KMS-11 (cell line): Measurements from ENCODE around the gene SLC16A7.
"Not testable (repeated sequence)": the region's sequence is repeated elsewhere in the genome, so short reads cannot be mapped to it uniquely, and the experiment has no call there.

Experiments
- H2AFZ ChIP-seq: fragments of 200-600 bp; sonication (generic); 2 replicates; pipeline ENCODE4 v1.6.1; 2016; ENCODE audit warnings: antibody characterized with exemption, mixed run types, low read depth
- H3K27ac ChIP-seq: fragments of 200-600 bp; sonication (generic); 2 replicates; pipeline ENCODE4 v1.6.1; 2016; ENCODE audit warnings: mild to moderate bottlenecking, mixed run types
- H3K27me3 ChIP-seq: fragments of 200-600 bp; sonication (generic); 2 replicates; pipeline ENCODE4 v1.6.1; 2017; ENCODE audit warnings: mild to moderate bottlenecking, low read depth, mixed run types, moderate library complexity; ENCODE audit not compliant: insufficient read depth
- H3K36me3 ChIP-seq: fragments of 200-600 bp; sonication (generic); 2 replicates; pipeline ENCODE4 v1.6.1; 2017; ENCODE audit warnings: mild to moderate bottlenecking, mixed run types; ENCODE audit not compliant: insufficient read depth
- H3K4me1 ChIP-seq: fragments of 200-600 bp; sonication (generic); 2 replicates; pipeline ENCODE4 v1.6.1; 2016; ENCODE audit warnings: mild to moderate bottlenecking, low read depth, mixed run types; ENCODE audit not compliant: poor library complexity, severe bottlenecking
- H3K4me2 ChIP-seq: fragments of 200-600 bp; sonication (generic); 2 replicates; pipeline ENCODE4 v1.7.0; 2016; ENCODE audit warnings: mild to moderate bottlenecking, mixed run types
- H3K4me3 ChIP-seq: fragments of 200-600 bp; sonication (generic); IDR thresholded peaks from 2 replicates; pipeline ENCODE4 v1.6.1; 2017; ENCODE audit warnings: low read depth, low read length, mixed read lengths; ENCODE audit not compliant: insufficient read depth
- H3K79me2 ChIP-seq: fragments of 200-600 bp; sonication (generic); 2 replicates; pipeline ENCODE4 v1.6.1; 2016; ENCODE audit warnings: low read depth, mixed run types; ENCODE audit not compliant: insufficient read depth
- H3K9ac ChIP-seq: fragments of 200-600 bp; sonication (generic); 2 replicates; pipeline ENCODE4 v1.6.1; 2016; ENCODE audit warnings: mild to moderate bottlenecking, mixed run types
- H4K20me1 ChIP-seq: fragments of 200-600 bp; sonication (generic); 2 replicates; pipeline ENCODE4 v1.6.1; 2016; ENCODE audit warnings: mild to moderate bottlenecking, mixed run types; ENCODE audit not compliant: insufficient read depth
- CTCF ChIP-seq: fragments of 200-600 bp; sonication (generic); conservative IDR thresholded peaks from 2 replicates; pipeline ENCODE4 v1.6.1; 2017; ENCODE audit warnings: low read depth, mild to moderate bottlenecking, antibody characterized with exemption, low read length, moderate library complexity, mixed read lengths

Gene SLC16A7

GRCh38 chr12:59744564-59744963 is 148.7 kb downstream of the SLC16A7 start:
- Histone ChIP-seq H3K36me3 (no peaks in the 10 kb centered on the region), H3K79me2 (no peaks in the 10 kb centered on the region), H2AFZ (no peak overlapping the region), H4K20me1 (no peaks in the 10 kb centered on the region), H3K27ac (no peak overlapping the region), H3K9ac (no peak overlapping the region), H3K4me3 (no peak overlapping the region), H3K27me3 (no peaks in the 10 kb centered on the region), H3K4me1 (no peaks in the 10 kb centered on the region), H3K4me2 (no peak overlapping the region)
- TF ChIP-seq CTCF: no peak

- H3K4me3 ChIP-seq, H3K27ac ChIP-seq, H3K4me2 ChIP-seq, H3K4me1 ChIP-seq, H3K9ac ChIP-seq, H3K79me2 ChIP-seq, H4K20me1 ChIP-seq, H3K27me3 ChIP-seq, H3K36me3 ChIP-seq, H2AFZ ChIP-seq: not testable (repeated sequence)
Observed at GRCh38 chr12:59751091-59751490, 155.3 kb downstream of the SLC16A7 start.

GRCh38 chr12:59761542-59761941 is 165.7 kb downstream of the SLC16A7 start:
- Histone ChIP-seq H3K4me1 (no peaks in the 10 kb centered on the region), H3K36me3 (no peaks in the 10 kb centered on the region), H3K4me3 (no peak overlapping the region), H3K9ac (no peak overlapping the region), H3K79me2 (no peaks in the 10 kb centered on the region), H3K27me3 (no peaks in the 10 kb centered on the region), H2AFZ (no peak overlapping the region), H3K4me2 (no peak overlapping the region), H3K27ac (no peak overlapping the region), H4K20me1 (no peaks in the 10 kb centered on the region)
- TF ChIP-seq CTCF: no peak

- Histone ChIP-seq H3K4me3 (no peak overlapping the region), H3K27ac (no peak overlapping the region), H3K4me2 (no peak overlapping the region), H3K36me3 (no peaks in the 10 kb centered on the region), H3K27me3 (no peaks in the 10 kb centered on the region), H3K79me2 (no peaks in the 10 kb centered on the region), H3K9ac (no peak overlapping the region), H2AFZ (no peak overlapping the region), H3K4me1 (no peaks in the 10 kb centered on the region), H4K20me1 (no peaks in the 10 kb centered on the region)
- TF ChIP-seq CTCF: no peak
Observed at GRCh38 chr12:59763835-59764234, 168.0 kb downstream of the SLC16A7 start.

- Histone ChIP-seq H3K4me1 (no peaks in the 10 kb centered on the region), H3K27me3 (no peaks in the 10 kb centered on the region), H3K4me2 (no peak overlapping the region), H3K79me2 (no peaks in the 10 kb centered on the region), H2AFZ (no peak overlapping the region), H3K9ac (no peak overlapping the region), H3K4me3 (no peak overlapping the region), H3K36me3 (no peaks in the 10 kb centered on the region), H4K20me1 (no peaks in the 10 kb centered on the region), H3K27ac (no peak overlapping the region)
- no peak for TF ChIP-seq CTCF
Observed at GRCh38 chr12:59768031-59768430, 172.2 kb downstream of the SLC16A7 start.
